H1 (cell line): Measurements from ENCODE around the gene TMEM82.

Source experiments
- ASH2L ChIP-seq: fragments of 200-600, 300-600 bp; sonication (generic); IDR thresholded peaks from one replicate; pipeline ENCODE4 v1.7.1; 2017; ENCODE audit warnings: low read length
- CHD1 ChIP-seq: IDR thresholded peaks from 2 replicates; pipeline ENCODE4 v1.6.1; 2012; ENCODE audit warnings: low read depth, low read length, improper control_type of control experiment
- POLR2AphosphoS5 ChIP-seq: IDR thresholded peaks from 2 replicates; pipeline ENCODE4 v1.6.1; 2011; ENCODE audit warnings: low read depth, low read length
- RAD21 ChIP-seq, 2 experiments: IDR thresholded peaks in 1 of 2; conservative IDR thresholded peaks in 1 of 2; 2 replicates each; pipeline ENCODE4 v1.6.1; 2011; ENCODE audit warnings: low read depth in 2 of 2, low read length in 2 of 2, improper control_type of control experiment in 1 of 2, inconsistent platforms in 1 of 2, mild to moderate bottlenecking in 1 of 2, moderate library complexity in 1 of 2
- ZNF274 ChIP-seq: IDR thresholded peaks from 2 replicates; pipeline ENCODE4 v1.7.0; 2012; ENCODE audit warnings: low read length, borderline replicate concordance; ENCODE audit errors: extremely low read depth
- TF ChIP-seq, protein P1 (sequence below): fragments of 300-600 bp; sonication (generic); IDR thresholded peaks from 2 replicates; pipeline ENCODE4 v1.7.1; 2012; ENCODE audit warnings: low read length, moderate library complexity, mild to moderate bottlenecking, inconsistent platforms; ENCODE audit not compliant: insufficient replicate concordance
- TF ChIP-seq, protein P2 (sequence below), 3 experiments: IDR thresholded peaks; 1 replicate in 2 of 3; 2 replicates in 1 of 3; pipeline versions ENCODE4 v1.5.1 to v1.6.1; 2011; ENCODE audit warnings: low read length in 3 of 3, mild to moderate bottlenecking in 3 of 3, inconsistent platforms in 2 of 3, low read depth in 1 of 3, moderate library complexity in 1 of 3; ENCODE audit not compliant: insufficient read depth in 1 of 3; ENCODE audit errors: control extremely low read depth in 1 of 3

DNA sequence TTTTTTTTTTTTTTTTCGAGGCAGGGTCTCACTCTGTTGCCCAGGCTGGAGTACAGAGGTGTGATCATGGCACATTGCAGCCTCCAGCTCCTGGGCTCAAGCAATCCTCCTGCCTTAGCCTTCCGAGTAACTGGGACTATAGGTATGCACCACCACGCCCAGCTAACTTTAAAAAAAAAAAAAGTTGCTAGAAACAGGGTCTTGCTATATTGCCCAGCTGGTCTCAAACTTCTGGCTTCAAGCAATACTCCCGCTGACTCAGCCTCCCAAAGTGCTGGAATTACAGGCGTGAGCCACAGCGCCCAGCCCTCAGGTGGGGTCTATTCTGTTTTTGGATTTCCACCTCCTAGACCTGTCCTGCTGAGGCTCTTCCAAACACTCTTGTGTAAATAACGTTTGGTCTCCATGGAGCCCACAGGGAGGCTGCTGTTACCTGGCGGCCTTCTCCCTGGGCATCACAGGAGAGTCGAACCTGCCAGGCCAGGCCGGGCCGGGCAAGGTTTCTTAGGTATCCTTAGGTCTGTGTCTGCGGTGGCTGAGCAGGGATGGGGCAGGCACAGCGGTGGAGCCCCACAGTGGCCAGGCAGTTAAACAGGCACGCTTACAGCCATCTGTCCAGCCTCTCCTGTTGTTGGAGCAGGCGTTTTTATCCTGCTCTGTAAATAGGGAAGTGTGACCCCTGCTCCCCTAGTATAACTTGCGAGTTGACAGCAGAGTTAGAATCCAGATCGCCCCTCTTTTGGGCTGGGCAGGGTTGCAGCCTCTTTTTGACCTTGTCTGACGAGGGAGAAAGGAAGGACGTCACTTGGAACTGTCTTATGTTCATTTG lies 39.4 kb upstream of the TMEM82 start:
- no peak for TF ChIP-seq ZNF274
- no peak for TF ChIP-seq ASH2L
- peak; percentile 39 to 50; a peak in 3 of 4 replicates for TF ChIP-seq RAD21 (IDR thresholded peaks at IDR 0.05 in 1 of 2, conservative IDR thresholded peaks at IDR 0.05 in 1 of 2; ENCODE audit: low read depth in 2 of 2, low read length in 2 of 2)
- TF ChIP-seq, protein P1, sequence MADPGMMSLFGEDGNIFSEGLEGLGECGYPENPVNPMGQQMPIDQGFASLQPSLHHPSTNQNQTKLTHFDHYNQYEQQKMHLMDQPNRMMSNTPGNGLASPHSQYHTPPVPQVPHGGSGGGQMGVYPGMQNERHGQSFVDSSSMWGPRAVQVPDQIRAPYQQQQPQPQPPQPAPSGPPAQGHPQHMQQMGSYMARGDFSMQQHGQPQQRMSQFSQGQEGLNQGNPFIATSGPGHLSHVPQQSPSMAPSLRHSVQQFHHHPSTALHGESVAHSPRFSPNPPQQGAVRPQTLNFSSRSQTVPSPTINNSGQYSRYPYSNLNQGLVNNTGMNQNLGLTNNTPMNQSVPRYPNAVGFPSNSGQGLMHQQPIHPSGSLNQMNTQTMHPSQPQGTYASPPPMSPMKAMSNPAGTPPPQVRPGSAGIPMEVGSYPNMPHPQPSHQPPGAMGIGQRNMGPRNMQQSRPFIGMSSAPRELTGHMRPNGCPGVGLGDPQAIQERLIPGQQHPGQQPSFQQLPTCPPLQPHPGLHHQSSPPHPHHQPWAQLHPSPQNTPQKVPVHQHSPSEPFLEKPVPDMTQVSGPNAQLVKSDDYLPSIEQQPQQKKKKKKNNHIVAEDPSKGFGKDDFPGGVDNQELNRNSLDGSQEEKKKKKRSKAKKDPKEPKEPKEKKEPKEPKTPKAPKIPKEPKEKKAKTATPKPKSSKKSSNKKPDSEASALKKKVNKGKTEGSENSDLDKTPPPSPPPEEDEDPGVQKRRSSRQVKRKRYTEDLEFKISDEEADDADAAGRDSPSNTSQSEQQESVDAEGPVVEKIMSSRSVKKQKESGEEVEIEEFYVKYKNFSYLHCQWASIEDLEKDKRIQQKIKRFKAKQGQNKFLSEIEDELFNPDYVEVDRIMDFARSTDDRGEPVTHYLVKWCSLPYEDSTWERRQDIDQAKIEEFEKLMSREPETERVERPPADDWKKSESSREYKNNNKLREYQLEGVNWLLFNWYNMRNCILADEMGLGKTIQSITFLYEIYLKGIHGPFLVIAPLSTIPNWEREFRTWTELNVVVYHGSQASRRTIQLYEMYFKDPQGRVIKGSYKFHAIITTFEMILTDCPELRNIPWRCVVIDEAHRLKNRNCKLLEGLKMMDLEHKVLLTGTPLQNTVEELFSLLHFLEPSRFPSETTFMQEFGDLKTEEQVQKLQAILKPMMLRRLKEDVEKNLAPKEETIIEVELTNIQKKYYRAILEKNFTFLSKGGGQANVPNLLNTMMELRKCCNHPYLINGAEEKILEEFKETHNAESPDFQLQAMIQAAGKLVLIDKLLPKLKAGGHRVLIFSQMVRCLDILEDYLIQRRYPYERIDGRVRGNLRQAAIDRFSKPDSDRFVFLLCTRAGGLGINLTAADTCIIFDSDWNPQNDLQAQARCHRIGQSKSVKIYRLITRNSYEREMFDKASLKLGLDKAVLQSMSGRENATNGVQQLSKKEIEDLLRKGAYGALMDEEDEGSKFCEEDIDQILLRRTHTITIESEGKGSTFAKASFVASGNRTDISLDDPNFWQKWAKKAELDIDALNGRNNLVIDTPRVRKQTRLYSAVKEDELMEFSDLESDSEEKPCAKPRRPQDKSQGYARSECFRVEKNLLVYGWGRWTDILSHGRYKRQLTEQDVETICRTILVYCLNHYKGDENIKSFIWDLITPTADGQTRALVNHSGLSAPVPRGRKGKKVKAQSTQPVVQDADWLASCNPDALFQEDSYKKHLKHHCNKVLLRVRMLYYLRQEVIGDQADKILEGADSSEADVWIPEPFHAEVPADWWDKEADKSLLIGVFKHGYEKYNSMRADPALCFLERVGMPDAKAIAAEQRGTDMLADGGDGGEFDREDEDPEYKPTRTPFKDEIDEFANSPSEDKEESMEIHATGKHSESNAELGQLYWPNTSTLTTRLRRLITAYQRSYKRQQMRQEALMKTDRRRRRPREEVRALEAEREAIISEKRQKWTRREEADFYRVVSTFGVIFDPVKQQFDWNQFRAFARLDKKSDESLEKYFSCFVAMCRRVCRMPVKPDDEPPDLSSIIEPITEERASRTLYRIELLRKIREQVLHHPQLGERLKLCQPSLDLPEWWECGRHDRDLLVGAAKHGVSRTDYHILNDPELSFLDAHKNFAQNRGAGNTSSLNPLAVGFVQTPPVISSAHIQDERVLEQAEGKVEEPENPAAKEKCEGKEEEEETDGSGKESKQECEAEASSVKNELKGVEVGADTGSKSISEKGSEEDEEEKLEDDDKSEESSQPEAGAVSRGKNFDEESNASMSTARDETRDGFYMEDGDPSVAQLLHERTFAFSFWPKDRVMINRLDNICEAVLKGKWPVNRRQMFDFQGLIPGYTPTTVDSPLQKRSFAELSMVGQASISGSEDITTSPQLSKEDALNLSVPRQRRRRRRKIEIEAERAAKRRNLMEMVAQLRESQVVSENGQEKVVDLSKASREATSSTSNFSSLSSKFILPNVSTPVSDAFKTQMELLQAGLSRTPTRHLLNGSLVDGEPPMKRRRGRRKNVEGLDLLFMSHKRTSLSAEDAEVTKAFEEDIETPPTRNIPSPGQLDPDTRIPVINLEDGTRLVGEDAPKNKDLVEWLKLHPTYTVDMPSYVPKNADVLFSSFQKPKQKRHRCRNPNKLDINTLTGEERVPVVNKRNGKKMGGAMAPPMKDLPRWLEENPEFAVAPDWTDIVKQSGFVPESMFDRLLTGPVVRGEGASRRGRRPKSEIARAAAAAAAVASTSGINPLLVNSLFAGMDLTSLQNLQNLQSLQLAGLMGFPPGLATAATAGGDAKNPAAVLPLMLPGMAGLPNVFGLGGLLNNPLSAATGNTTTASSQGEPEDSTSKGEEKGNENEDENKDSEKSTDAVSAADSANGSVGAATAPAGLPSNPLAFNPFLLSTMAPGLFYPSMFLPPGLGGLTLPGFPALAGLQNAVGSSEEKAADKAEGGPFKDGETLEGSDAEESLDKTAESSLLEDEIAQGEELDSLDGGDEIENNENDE = no peak
- TF ChIP-seq, protein P2, sequence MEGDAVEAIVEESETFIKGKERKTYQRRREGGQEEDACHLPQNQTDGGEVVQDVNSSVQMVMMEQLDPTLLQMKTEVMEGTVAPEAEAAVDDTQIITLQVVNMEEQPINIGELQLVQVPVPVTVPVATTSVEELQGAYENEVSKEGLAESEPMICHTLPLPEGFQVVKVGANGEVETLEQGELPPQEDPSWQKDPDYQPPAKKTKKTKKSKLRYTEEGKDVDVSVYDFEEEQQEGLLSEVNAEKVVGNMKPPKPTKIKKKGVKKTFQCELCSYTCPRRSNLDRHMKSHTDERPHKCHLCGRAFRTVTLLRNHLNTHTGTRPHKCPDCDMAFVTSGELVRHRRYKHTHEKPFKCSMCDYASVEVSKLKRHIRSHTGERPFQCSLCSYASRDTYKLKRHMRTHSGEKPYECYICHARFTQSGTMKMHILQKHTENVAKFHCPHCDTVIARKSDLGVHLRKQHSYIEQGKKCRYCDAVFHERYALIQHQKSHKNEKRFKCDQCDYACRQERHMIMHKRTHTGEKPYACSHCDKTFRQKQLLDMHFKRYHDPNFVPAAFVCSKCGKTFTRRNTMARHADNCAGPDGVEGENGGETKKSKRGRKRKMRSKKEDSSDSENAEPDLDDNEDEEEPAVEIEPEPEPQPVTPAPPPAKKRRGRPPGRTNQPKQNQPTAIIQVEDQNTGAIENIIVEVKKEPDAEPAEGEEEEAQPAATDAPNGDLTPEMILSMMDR (IDR thresholded peaks at IDR 0.05; ENCODE audit: control extremely low read depth in 1 of 3, insufficient read depth in 1 of 3, low read depth in 1 of 3, low read length in 3 of 3) = peak; percentile 28 to 63 (median 53); a peak in 3 of 4 replicates
- no peak for TF ChIP-seq POLR2AphosphoS5
- no peak for TF ChIP-seq CHD1
